ENCODE data around the gene MYO1H.

DNA sequence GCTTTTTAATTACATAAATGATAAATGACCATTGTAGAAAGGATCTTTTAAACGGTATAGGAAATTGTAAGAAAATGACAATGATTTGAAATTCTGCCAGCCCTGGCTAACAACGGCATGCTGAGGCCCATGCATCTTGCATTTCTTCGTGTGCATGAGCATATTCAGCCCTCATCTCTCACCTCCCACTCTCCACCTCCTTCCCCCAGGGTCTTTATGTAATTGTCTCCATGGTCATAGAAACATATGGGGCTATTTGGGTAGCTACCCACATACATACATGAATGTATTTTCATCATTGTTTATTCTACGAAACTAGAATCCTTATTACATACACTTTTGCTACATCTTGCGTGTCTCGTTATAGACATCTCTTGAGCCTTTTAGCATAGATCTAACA lies 4.5 kb downstream of the MYO1H start:
- TF ChIP-seq, protein P1, sequence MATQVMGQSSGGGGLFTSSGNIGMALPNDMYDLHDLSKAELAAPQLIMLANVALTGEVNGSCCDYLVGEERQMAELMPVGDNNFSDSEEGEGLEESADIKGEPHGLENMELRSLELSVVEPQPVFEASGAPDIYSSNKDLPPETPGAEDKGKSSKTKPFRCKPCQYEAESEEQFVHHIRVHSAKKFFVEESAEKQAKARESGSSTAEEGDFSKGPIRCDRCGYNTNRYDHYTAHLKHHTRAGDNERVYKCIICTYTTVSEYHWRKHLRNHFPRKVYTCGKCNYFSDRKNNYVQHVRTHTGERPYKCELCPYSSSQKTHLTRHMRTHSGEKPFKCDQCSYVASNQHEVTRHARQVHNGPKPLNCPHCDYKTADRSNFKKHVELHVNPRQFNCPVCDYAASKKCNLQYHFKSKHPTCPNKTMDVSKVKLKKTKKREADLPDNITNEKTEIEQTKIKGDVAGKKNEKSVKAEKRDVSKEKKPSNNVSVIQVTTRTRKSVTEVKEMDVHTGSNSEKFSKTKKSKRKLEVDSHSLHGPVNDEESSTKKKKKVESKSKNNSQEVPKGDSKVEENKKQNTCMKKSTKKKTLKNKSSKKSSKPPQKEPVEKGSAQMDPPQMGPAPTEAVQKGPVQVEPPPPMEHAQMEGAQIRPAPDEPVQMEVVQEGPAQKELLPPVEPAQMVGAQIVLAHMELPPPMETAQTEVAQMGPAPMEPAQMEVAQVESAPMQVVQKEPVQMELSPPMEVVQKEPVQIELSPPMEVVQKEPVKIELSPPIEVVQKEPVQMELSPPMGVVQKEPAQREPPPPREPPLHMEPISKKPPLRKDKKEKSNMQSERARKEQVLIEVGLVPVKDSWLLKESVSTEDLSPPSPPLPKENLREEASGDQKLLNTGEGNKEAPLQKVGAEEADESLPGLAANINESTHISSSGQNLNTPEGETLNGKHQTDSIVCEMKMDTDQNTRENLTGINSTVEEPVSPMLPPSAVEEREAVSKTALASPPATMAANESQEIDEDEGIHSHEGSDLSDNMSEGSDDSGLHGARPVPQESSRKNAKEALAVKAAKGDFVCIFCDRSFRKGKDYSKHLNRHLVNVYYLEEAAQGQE (IDR thresholded peaks at IDR 0.05; ENCODE audit: insufficient read depth in 1 of 2, low read depth in 2 of 2, low read length in 2 of 2): no peak
- TF ChIP-seq TAF1 (IDR thresholded peaks at IDR 0.05; ENCODE audit: borderline replicate concordance, insufficient read depth, low read length) (no peak), POLR2AphosphoS5 (IDR thresholded peaks at IDR 0.05; ENCODE audit: low read depth, low read length) (no peak)

Measured in PFSK-1 (cell line).